A549 (cell line): ENCODE data around the gene PPP1R7. TPM values are rescaled to one million over a fixed set of nuclear protein-coding genes. Genes with fewer than 3 reads are reported as not detected.
A peak's percentile ranks its signal among the peaks of the same experiment; 100 is the strongest.

Source experiments
- ATAC-seq, 2 experiments: fragments of 200-7000 bp in 1 of 2; fragments of >200 bp in 1 of 2; cut with Nextera tagmentation in 1 of 2; cut with Tn5 transposase in 1 of 2; 3 replicates each; pipeline versions ENCODE4 v1.8.0 to v1.9.1; 2018 to 2020; ENCODE audit warnings: mild to moderate bottlenecking in 1 of 2, moderate library complexity in 1 of 2
- CTCF ChIA-PET: fragments of 300-600 bp; sonication (Branson Sonifier 250); formaldehyde crosslinking; extraction: SDS; loops from one replicate; lab custom pipeline; 2021; ENCODE audit warnings: antibody characterized with exemption, inconsistent platforms; lab: Yijun Ruan, JAX
- POLR2A ChIA-PET: fragments of 350-600 bp; formaldehyde crosslinking; extraction: SDS; loops from one replicate; lab custom pipeline; 2021; ENCODE audit warnings: antibody characterized with exemption, inconsistent platforms; lab: Yijun Ruan, JAX
- DNase-seq, 2 experiments: peaks; one replicate each; pipeline versions ENCODE4 v3.0.0 to v3.0.0-alpha.2; 2011 to 2016; ENCODE audit warnings: low read depth in 1 of 2, low spot score in 1 of 2
- FAIRE-seq: peaks from 2 replicates; lab custom pipeline; 2011; peaks lifted over from hg19 to GRCh38; lab: Jason Lieb, UNC
- H3K27ac ChIP-seq, 2 experiments: fragments of >200 bp; sonication (Bioruptor Twin); formaldehyde crosslinking; 3 replicates each; pipeline ENCODE4 v1.5.1; 2016 to 2017
- H3K4me1 ChIP-seq: fragments of >200 bp; sonication (Bioruptor Twin); formaldehyde crosslinking; 3 replicates; pipeline ENCODE4 v1.6.1; 2016
- H3K4me2 ChIP-seq: fragments of >200 bp; sonication (Bioruptor Twin); formaldehyde crosslinking; 3 replicates; pipeline ENCODE4 v1.6.1; 2016
- H3K4me3 ChIP-seq: fragments of >200 bp; sonication (Bioruptor Twin); formaldehyde crosslinking; 3 replicates; pipeline ENCODE4 v1.5.1; 2016
- H3K9me3 ChIP-seq: fragments of >200 bp; sonication (Bioruptor Twin); formaldehyde crosslinking; 3 replicates; pipeline ENCODE4 v1.6.1; 2016
- ESRRA ChIP-seq: fragments of 150-350 bp; IDR thresholded peaks from 2 replicates; pipeline ENCODE4 v1.6.1; 2014; ENCODE audit warnings: mild to moderate bottlenecking, low read length, borderline replicate concordance
- GATA3 ChIP-seq: IDR thresholded peaks from 2 replicates; pipeline ENCODE4 v1.6.1; 2012; ENCODE audit warnings: borderline replicate concordance
- HDAC2 ChIP-seq: fragments of 200-600 bp; sonication (generic); IDR thresholded peaks from 2 replicates; pipeline ENCODE4 v1.6.1; 2016
- HEYL ChIP-seq: fragments of 250-450 bp; sonication (Bioruptor Pico); IDR thresholded peaks from 2 replicates; pipeline ENCODE4 v1.8.0; 2021; ENCODE audit warnings: mild to moderate bottlenecking, moderate library complexity
- HOXA7 ChIP-seq: fragments of 250-450 bp; sonication (Bioruptor Pico); IDR thresholded peaks from 2 replicates; pipeline ENCODE4 v1.5.0; 2020; ENCODE audit warnings: mild to moderate bottlenecking, moderate library complexity
- HOXB13 ChIP-seq: fragments of 250-450 bp; sonication (Bioruptor Pico); IDR thresholded peaks from 2 replicates; pipeline ENCODE4 v1.5.0; 2020; ENCODE audit warnings: low read depth, mild to moderate bottlenecking, moderate library complexity
- JUN ChIP-seq, 2 experiments: fragments of >200 bp; sonication (Bioruptor Twin); formaldehyde crosslinking; IDR thresholded peaks; 2 replicates in 1 of 2; 3 replicates in 1 of 2; pipeline ENCODE4 v1.6.1; 2016 to 2017
- KDM1A ChIP-seq: fragments of 200-600 bp; sonication (generic); IDR thresholded peaks from 2 replicates; pipeline ENCODE4 v1.6.1; 2016; ENCODE audit warnings: low read depth, mild to moderate bottlenecking
- KDM5A ChIP-seq: fragments of 200-600 bp; sonication (generic); IDR thresholded peaks from 2 replicates; pipeline ENCODE4 v1.6.1; 2016; ENCODE audit warnings: antibody characterized with exemption, mild to moderate bottlenecking
- MAFK ChIP-seq: fragments of 450-650 bp; IDR thresholded peaks from 2 replicates; pipeline ENCODE4 v1.6.1; 2014; ENCODE audit not compliant: partially characterized antibody
- MAZ ChIP-seq: fragments of 150-350 bp; IDR thresholded peaks from 2 replicates; pipeline ENCODE4 v1.6.1; 2014; ENCODE audit warnings: antibody characterized with exemption, low read depth, low read length, borderline replicate concordance
- MYC ChIP-seq: IDR thresholded peaks from 2 replicates; pipeline ENCODE4 v1.6.1; 2012; ENCODE audit warnings: mild to moderate bottlenecking, inconsistent platforms, low read length, improper control_type of control experiment, borderline replicate concordance
- PHF8 ChIP-seq: fragments of 200-600 bp; sonication (generic); IDR thresholded peaks from 2 replicates; pipeline ENCODE4 v1.6.1; 2016; ENCODE audit warnings: low read depth, mild to moderate bottlenecking, antibody characterized with exemption, moderate library complexity, borderline replicate concordance
- POLR2A ChIP-seq: IDR thresholded peaks from 2 replicates; pipeline ENCODE4 v1.6.1; 2012; ENCODE audit warnings: mild to moderate bottlenecking, low read length
- RAD21 ChIP-seq, 2 experiments: fragments of >200 bp in 1 of 2; sonication (Bioruptor Twin) in 1 of 2; formaldehyde crosslinking in 1 of 2; IDR thresholded peaks in 1 of 2; conservative IDR thresholded peaks in 1 of 2; 2 replicates in 1 of 2; 3 replicates in 1 of 2; pipeline ENCODE4 v1.6.1; 2012 to 2018; ENCODE audit warnings: inconsistent platforms in 1 of 2
- RARB ChIP-seq: fragments of 250-450 bp; sonication (Bioruptor Pico); IDR thresholded peaks from 2 replicates; pipeline ENCODE4 v1.8.0; 2021; ENCODE audit warnings: mild to moderate bottlenecking, moderate library complexity
- TFCP2L1 ChIP-seq: fragments of 250-450 bp; sonication (Bioruptor Pico); IDR thresholded peaks from 2 replicates; pipeline ENCODE4 v1.5.0; 2021; ENCODE audit warnings: mild to moderate bottlenecking
- WGBS: methylation state at CpG from one replicate; pipeline ENCODE4 v1.1.6; 2017; ENCODE audit errors: missing lambda C conversion rate; 5-methylcytosine and 5-hydroxymethylcytosine counted together
- polyA minus RNA-seq: library from RNA; depleted of rRNA, polyadenylated mRNA; stranded (reverse); fragments of >200 nt; gene quantifications from 2 replicates; pipeline ENCODE4 v1.2.3, GENCODE V29; 2011; rRNA and poly(A)+ RNA removed
- polyA plus RNA-seq, 4 experiments: library from polyadenylated mRNA; depleted of rRNA in 3 of 4; stranded (reverse); fragments of >200 nt; fragmentation: RNase III in 1 of 4; extraction: RNeasy Plus Mini Kit Qiagen cat#74134 plus additional on column Dnase treatment in 1 of 4; gene quantifications; 2 replicates in 3 of 4; 3 replicates in 1 of 4; pipeline ENCODE4 v1.2.3, GENCODE V29; 2011 to 2017
- TF ChIP-seq, protein P1 (sequence below): IDR thresholded peaks from 2 replicates; pipeline ENCODE4 v1.6.1; 2012; ENCODE audit warnings: low read depth, borderline replicate concordance
- TF ChIP-seq, protein P2 (sequence below): IDR thresholded peaks from 2 replicates; pipeline ENCODE4 v1.6.1; 2012
- TF ChIP-seq, protein P3 (sequence below): IDR thresholded peaks from 2 replicates; pipeline ENCODE4 v1.6.1; 2012
- TF ChIP-seq, protein P4 (sequence below): fragments of 150-350 bp; IDR thresholded peaks from 2 replicates; pipeline ENCODE4 v1.6.1; 2014; ENCODE audit warnings: low read depth, mild to moderate bottlenecking, low read length
- TF ChIP-seq, protein P5 (sequence below): fragments of >200 bp; sonication (Bioruptor Twin); formaldehyde crosslinking; IDR thresholded peaks from 3 replicates; pipeline ENCODE4 v1.6.1; 2016
- TF ChIP-seq, protein P6 (sequence below): fragments of 250-450 bp; sonication (Bioruptor Pico); IDR thresholded peaks from 2 replicates; pipeline ENCODE4 v1.5.0; 2021; ENCODE audit warnings: mild to moderate bottlenecking, moderate library complexity, borderline replicate concordance
- TF ChIP-seq, protein P7 (sequence below): fragments of >200 bp; sonication (Bioruptor Twin); formaldehyde crosslinking; IDR thresholded peaks from 2 replicates; pipeline ENCODE4 v1.6.1; 2016

PPP1R7 gene, protein sequence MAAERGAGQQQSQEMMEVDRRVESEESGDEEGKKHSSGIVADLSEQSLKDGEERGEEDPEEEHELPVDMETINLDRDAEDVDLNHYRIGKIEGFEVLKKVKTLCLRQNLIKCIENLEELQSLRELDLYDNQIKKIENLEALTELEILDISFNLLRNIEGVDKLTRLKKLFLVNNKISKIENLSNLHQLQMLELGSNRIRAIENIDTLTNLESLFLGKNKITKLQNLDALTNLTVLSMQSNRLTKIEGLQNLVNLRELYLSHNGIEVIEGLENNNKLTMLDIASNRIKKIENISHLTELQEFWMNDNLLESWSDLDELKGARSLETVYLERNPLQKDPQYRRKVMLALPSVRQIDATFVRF
- polyA plus RNA-seq (2011; rRNA removed) (50.0 and 76.4 TPM in 2 replicates), polyA plus RNA-seq (2017; fragmentation: RNase III; extraction: RNeasy Plus Mini Kit Qiagen cat#74134 plus additional on column Dnase treatment) (124 to 136 TPM (median 129 TPM) in 3 replicates), polyA minus RNA-seq (22.3 and 23.8 TPM in 2 replicates)
- 35.8 and 48.1 TPM in 2 replicates for polyA plus RNA-seq (2012; cell fraction: cytosol; rRNA removed)
- 21.8 and 24.9 TPM in 2 replicates for polyA plus RNA-seq (2012; cell fraction: nucleus; rRNA removed)

DNA sequence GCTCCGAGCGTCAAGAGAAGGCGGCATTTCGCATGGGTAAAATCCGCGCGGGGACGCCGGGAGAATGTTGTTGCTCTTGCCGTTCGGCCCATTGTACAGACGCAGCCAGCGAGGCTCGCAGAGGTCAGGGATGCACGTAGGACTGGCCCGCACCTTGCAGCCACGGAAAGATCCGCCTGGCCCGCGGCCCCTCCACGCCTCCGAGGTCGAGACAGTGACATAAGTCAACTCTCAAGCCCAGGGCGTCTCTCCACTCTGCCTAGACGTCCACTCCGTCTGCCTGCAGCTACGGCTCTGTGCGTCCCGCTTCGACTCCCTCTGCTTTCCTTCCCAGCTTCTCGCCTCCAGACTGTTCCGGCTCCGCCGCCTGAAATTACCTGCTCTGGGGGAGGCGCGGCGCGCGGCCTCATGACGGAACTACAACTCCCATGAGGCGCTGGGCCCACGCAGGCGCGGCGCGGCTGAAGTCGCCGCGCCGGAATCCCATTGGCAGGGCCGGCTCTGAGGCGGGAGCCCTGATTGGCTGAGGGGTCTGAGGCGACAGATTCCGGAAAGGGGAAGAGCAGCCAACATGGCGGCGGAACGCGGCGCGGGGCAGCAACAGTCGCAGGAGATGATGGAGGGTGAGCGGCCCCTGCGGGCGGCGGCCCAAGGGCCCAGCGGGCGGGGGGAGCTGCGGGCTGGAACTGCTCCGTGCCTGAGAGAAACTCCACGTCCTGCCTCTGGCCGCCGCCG is at the start of gene PPP1R7:
Gene PPP1R7 (plus strand): TSS at position 543 of the 735 bp plus-strand sequence. CDS start 29 bp downstream, at position 572.
- POLR2A ChIA-PET: interaction anchor here (0.9 to 1.5 kb wide), 4 partner anchors 48 to 564 kb away, joined by 3 to 9 read pairs (median 3); partner anchors contain the start of genes CAPN10, HDLBP, ING5 and MTERF4
- Histone ChIP-seq H3K4me1 (peaks cover 13% of the 10 kb centered on the region), H3K4me3 (peak within 1 kb of the TSS; percentile 81), H3K4me2 (peak within 1 kb of the TSS; percentile 97), H3K27ac (peak within 1 kb of the TSS; percentile 86 to 93), H3K9me3 (no peaks in the 10 kb centered on the region)
- WGBS: 2% methylated on average over 45 of the region's 73 CpGs
- FAIRE-seq (no peak), ATAC-seq (peak; percentile 91 to 94), DNase-seq (peak; percentile 94)
- CTCF ChIA-PET: interaction anchor here (0.9 to 2.0 kb wide), 6 partner anchors 10 to 236 kb away, joined by 3 to 5 read pairs (median 4); no protein-coding TSS in a partner anchor
- peak; percentile 94 for TF ChIP-seq HDAC2
- TF ChIP-seq KDM5A: peak; percentile 94
- TF ChIP-seq, protein P1, sequence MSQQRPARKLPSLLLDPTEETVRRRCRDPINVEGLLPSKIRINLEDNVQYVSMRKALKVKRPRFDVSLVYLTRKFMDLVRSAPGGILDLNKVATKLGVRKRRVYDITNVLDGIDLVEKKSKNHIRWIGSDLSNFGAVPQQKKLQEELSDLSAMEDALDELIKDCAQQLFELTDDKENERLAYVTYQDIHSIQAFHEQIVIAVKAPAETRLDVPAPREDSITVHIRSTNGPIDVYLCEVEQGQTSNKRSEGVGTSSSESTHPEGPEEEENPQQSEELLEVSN: no peak; the same call in 1 of the 2 replicates
- 0 out of 2 replicates have a peak, but pooled peaks have one; percentile 75 for TF ChIP-seq PHF8
- peak; percentile 62; the same call in 1 of the 2 replicates for TF ChIP-seq ESRRA
- TF ChIP-seq RAD21 (conservative IDR thresholded peaks at IDR 0.05 in 1 of 2, IDR thresholded peaks at IDR 0.05 in 1 of 2): 0 out of 5 replicates have a peak, but pooled peaks of 1 of the 2 experiments have one; percentile 24
- peak; percentile 97; the same call in 1 of the 2 replicates for TF ChIP-seq KDM1A
- TF ChIP-seq, protein P2, sequence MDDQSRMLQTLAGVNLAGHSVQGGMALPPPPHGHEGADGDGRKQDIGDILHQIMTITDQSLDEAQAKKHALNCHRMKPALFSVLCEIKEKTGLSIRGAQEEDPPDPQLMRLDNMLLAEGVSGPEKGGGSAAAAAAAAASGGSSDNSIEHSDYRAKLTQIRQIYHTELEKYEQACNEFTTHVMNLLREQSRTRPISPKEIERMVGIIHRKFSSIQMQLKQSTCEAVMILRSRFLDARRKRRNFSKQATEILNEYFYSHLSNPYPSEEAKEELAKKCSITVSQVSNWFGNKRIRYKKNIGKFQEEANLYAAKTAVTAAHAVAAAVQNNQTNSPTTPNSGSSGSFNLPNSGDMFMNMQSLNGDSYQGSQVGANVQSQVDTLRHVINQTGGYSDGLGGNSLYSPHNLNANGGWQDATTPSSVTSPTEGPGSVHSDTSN: no peak
- peak in 1 of 2 experiments; percentile 70; a peak in 3 of 5 replicates for TF ChIP-seq JUN (IDR thresholded peaks at IDR 0.05)
- TF ChIP-seq MAZ: no peak
- TF ChIP-seq MYC: 0 out of 2 replicates have a peak, but pooled peaks have one; percentile 18
- no peak for TF ChIP-seq HOXB13 (CRISPR knock-in tag)
- TF ChIP-seq, protein P3, sequence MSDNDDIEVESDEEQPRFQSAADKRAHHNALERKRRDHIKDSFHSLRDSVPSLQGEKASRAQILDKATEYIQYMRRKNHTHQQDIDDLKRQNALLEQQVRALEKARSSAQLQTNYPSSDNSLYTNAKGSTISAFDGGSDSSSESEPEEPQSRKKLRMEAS: peak; percentile 15; the same call in 1 of the 2 replicates
- TF ChIP-seq MAFK: no peak
- TF ChIP-seq, protein P4, sequence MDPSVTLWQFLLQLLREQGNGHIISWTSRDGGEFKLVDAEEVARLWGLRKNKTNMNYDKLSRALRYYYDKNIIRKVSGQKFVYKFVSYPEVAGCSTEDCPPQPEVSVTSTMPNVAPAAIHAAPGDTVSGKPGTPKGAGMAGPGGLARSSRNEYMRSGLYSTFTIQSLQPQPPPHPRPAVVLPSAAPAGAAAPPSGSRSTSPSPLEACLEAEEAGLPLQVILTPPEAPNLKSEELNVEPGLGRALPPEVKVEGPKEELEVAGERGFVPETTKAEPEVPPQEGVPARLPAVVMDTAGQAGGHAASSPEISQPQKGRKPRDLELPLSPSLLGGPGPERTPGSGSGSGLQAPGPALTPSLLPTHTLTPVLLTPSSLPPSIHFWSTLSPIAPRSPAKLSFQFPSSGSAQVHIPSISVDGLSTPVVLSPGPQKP: no peak
- TF ChIP-seq POLR2A: peak; percentile 72

DNA sequence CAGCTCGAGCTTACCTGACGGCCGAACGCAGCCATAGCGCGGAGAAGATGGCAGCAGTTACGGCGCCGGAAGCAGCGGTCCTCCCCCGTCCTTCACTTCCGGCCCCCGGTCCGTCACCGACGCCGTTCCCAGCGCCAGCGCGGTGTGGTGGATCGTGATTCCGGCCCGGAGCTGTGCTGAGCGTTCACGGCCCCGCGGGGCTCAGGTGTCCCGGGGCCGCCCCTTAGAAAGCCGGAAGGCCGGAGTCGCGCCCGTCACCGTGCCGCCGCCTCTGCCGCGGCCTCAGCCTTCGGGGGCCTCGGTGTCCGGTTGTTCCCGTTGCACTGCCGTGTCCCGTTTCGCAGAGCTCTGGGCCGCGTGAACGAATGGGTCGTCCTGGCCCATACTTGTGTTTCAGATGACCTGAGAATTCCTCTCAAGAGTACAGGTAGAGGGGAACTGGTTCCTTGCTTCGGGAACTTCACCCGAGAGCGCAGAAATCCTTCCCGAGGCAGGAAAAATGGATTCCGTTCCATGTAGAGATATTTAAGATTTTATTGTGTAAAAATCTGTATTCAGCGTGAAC is 47.9 kb upstream of the PPP1R7 start, which contains the start of gene MTERF4:
Gene MTERF4 (minus strand): TSS at position 49 of the 565 bp plus-strand sequence. CDS start 14 bp downstream, at position 35.
- no peaks in the 10 kb centered on the region for H3K9me3 ChIP-seq
- peak within 1 kb of the TSS; percentile 89 for H3K27ac ChIP-seq
- peak within 1 kb of the TSS; percentile 85 for H3K4me3 ChIP-seq
- ChIA-PET POLR2A (interaction anchor here (0.6 to 1.6 kb wide), 6 partner anchors 9 to 515 kb away, joined by 3 to 9 read pairs (median 4); partner anchors contain the start of genes CAPN10, HDLBP and PASK), CTCF (interaction anchor here (0.8 to 1.0 kb wide), 2 partner anchors 11 to 27 kb away, joined by 3 read pairs; no protein-coding TSS in a partner anchor)
- H3K4me1 ChIP-seq: peaks cover 17% of the 10 kb centered on the region; the same call in 2 of the 3 replicates
- FAIRE-seq (no peak), DNase-seq (peak; percentile 77 to 89), ATAC-seq (peak; percentile 99 to 100)
- H3K4me2 ChIP-seq: peak within 1 kb of the TSS; percentile 97
- WGBS: 1% methylated on average over 27 of the region's 56 CpGs
- TF ChIP-seq, protein P5, sequence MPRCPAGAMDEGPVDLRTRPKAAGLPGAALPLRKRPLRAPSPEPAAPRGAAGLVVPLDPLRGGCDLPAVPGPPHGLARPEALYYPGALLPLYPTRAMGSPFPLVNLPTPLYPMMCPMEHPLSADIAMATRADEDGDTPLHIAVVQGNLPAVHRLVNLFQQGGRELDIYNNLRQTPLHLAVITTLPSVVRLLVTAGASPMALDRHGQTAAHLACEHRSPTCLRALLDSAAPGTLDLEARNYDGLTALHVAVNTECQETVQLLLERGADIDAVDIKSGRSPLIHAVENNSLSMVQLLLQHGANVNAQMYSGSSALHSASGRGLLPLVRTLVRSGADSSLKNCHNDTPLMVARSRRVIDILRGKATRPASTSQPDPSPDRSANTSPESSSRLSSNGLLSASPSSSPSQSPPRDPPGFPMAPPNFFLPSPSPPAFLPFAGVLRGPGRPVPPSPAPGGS: peak; percentile 87
- TF ChIP-seq RARB: no peak
- peak; percentile 85 for TF ChIP-seq POLR2A
- peak; percentile 72 for TF ChIP-seq PHF8
- TF ChIP-seq HOXB13 (CRISPR knock-in tag): no peak
- no peak for TF ChIP-seq HEYL (CRISPR knock-in tag)
- TF ChIP-seq, protein P6, sequence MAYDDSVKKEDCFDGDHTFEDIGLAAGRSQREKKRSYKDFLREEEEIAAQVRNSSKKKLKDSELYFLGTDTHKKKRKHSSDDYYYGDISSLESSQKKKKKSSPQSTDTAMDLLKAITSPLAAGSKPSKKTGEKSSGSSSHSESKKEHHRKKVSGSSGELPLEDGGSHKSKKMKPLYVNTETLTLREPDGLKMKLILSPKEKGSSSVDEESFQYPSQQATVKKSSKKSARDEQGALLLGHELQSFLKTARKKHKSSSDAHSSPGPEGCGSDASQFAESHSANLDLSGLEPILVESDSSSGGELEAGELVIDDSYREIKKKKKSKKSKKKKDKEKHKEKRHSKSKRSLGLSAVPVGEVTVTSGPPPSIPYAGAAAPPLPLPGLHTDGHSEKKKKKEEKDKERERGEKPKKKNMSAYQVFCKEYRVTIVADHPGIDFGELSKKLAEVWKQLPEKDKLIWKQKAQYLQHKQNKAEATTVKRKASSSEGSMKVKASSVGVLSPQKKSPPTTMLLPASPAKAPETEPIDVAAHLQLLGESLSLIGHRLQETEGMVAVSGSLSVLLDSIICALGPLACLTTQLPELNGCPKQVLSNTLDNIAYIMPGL (CRISPR knock-in tag): 0 out of 2 replicates have a peak, but pooled peaks have one; percentile 44
- TF ChIP-seq HOXA7 (CRISPR knock-in tag): no peak
- TF ChIP-seq TFCP2L1 (CRISPR knock-in tag): peak; percentile 14; the same call in 1 of the 2 replicates
- TF ChIP-seq, protein P7, sequence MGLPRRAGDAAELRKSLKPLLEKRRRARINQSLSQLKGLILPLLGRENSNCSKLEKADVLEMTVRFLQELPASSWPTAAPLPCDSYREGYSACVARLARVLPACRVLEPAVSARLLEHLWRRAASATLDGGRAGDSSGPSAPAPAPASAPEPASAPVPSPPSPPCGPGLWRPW: no peak
- peak; percentile 90 for TF ChIP-seq KDM5A
- TF ChIP-seq GATA3: peak; percentile 71; the same call in 1 of the 2 replicates
